GM18868 (cell line): ENCODE data around the gene PSME2.

Experiments
- ATAC-seq: cut with Tn5 transposase; IDR thresholded peaks from one replicate; pipeline ENCODE4 v1.9.1; 2021; ENCODE audit warnings: mild to moderate bottlenecking, moderate library complexity; ENCODE audit not compliant: unreplicated experiment

Gene PSME2

DNA sequence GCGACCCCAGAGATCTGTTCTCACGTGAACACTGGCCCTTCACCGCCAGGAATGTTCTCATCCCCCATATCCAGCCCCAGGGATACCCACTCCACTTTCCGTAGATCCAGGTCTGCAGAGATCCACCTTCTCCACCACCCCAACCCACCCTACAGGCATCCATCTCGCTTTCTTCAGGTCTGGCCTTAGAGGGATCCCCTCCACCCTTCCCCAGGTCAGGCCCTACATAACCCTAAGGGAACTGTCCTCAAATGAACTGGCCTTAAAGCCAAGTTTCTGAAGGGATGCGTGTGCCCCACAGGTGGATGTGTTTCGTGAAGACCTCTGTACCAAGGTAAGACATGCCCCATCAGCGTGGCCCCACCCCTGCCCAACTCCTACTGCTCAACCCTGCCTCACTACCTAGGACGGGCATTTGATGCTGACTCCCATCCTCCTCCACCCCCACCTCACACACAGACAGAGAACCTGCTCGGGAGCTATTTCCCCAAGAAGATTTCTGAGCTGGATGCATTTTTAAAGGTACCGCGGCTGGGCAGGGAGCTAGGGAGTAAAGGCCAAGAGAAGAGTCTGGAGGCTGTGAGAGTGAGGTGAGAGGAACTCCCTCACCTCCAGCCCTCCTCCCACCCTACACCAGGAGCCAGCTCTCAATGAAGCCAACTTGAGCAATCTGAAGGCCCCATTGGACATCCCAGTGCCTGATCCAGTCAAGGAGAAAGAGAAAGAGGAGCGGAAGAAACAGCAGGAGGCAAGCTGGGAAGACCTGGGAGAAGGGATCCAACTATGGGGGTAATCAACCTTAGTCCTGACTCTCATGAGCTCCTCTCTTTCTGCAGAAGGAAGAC is 9.5 kb downstream of the PSME2 start:
- no peak for ATAC-seq

- ATAC-seq = peak; percentile 88
Measured at GRCh38 chr14:24135834-24136683, 10.4 kb downstream of the PSME2 start, which contains the start of gene PSME1. Gene PSME1, plus strand, starts transcription at chr14:24136194. Its CDS starts 69 bp downstream, at chr14:24136263.

GRCh38 chr14:24135584-24135833 is 10.9 kb downstream of the PSME2 start:
- ATAC-seq = no peak

DNA sequence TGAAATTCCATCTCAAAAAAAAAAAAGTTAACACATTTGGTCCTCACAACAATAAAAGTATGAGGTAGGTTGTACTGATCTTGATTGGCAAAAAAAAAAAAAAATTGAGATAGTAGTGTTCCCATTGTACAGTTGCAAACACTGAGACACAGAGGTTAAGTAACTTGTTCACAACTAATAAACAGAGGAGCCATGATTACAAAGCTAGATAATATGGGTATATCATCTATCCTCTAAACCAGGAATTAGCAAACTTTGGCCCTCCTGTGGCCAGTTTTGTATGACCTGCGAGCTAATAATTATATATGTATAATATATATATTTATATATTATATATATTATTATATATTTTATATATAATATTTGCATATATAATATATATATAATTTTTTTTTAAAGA is 12.7 kb downstream of the PSME2 start:
- no peak for ATAC-seq

GRCh38 chr14:24132976-24133375 is 13.4 kb downstream of the PSME2 start:
- no peak for ATAC-seq

GRCh38 chr14:24132061-24132685 is 14.2 kb downstream of the PSME2 start:
- no peak for ATAC-seq

GRCh38 chr14:24131549-24131966 is 14.9 kb downstream of the PSME2 start:
- no peak for ATAC-seq

GRCh38 chr14:24130717-24131548 is 15.5 kb downstream of the PSME2 start:
- no peak for ATAC-seq

DNA sequence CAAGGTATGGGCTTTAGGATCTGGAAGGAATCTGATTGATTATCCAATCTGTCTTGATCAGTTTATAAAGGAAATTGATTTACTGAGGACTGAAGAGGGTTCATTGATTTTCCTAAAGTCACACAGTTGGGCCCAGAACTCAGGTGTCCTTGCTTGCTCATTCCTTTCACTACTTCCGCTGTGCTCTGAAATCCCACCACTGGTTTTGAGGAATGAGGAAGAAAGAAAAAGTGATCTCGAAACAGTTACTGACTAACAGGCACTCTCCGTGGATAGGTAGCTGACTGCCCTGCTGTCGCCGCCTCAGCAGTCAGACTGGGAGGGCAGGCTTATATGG is 16.1 kb downstream of the PSME2 start, which contains the start of gene FITM1:
Gene FITM1 (plus strand): TSS at position 280 of the 337 bp plus-strand sequence. CDS start 905 bp downstream, outside the sequence.
- no peak for ATAC-seq

DNA sequence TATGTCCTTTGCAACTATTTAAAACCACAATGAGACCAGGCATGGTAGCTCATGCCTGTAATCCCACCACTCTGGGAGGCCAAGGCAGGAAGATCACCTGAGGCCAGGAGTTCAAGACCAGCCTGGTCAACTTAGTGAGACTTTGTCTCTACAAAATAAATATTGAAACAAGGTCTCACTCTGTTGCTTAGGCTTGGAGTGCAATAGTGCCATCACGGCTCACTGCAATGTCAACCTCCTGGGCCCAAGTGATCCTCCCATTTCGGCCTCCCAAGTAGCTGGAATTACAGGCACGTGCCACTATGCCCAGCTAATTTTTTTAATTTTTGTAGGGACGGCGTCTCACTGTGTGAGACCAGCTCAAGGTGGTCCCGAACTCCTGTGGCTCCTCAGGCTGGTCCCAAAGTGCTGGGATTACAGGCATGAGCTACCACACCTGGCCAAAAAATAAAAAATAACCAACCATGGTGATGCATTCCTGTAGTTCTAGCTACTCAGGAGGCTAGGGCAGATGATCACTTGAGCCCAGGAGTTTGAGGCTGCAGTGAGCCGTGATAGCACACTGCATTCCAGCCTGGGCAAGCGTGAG is 16.9 kb downstream of the PSME2 start:
- no peak for ATAC-seq

- ATAC-seq = no peak
Measured at GRCh38 chr14:24127673-24128072, 18.7 kb downstream of the PSME2 start.

DNA sequence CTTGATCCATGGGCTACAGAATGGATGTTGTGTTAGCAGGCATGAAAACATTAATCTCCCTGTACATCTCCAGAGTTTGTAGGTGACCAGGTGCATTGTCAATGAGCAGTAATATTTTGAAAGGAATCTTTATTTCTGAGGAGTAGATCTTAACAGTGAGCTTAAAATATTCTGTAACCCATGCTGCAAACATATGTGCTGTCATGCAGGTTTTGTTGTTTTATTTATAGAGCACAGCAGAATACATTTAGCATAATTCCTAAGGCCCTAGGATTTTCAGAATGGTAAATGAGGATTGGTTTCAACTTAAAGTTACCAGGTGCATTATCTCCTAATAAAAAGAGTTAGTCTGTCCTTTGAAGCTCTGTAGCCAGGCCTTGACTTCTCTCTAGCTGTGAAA is 19.5 kb downstream of the PSME2 start:
- ATAC-seq = no peak

DNA sequence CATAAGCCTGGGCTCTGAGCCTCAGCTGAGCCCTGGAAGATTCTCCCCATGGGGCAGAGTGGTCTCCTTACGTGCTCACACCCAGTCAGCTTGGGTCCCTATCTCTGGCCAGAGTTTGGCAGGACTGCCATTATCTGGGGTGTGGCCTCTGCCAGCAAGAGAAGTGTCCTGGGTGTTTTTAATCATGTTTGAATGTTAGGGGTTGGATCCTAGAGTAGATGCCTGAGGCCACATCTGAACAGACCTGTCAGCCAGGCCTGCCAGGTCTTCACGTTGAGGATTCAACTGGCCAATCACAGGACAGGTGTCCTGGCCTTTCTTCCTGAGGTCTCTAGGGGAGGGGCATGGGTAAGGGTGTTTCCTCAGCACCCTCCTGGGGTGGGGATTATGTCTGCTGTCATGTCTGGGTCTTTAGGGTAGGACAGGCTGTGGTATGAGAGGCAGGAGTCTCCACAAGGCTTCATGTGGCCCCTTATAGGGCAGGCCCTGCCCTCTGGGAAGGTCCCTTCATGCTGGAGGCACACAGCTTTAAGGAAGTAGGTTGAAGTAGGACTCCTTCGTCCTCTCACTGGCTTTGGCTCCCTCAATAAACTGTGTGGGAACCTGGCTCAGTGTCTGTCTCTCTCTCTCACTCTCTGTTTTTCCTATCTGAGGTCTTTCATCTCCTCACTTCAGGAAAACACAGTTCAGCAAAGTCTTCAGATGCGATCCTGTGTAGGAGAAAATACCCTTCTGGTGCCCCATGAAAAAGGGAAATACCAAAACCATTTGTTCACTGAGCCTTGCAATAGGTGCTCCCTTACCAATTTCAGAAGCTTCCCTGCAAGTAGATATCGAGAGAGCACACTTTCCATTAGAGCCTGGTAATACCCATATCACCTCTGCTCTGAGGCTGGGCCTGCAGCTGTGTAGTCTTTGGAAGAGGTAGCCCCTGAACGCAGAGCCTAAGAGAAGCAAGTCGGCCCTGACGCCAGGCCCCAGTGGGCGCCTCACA is 22.7 kb downstream of the PSME2 start:
- peak; percentile 85 for ATAC-seq

GRCh38 chr14:24122898-24123297 is 23.5 kb downstream of the PSME2 start:
- no peak for ATAC-seq

DNA sequence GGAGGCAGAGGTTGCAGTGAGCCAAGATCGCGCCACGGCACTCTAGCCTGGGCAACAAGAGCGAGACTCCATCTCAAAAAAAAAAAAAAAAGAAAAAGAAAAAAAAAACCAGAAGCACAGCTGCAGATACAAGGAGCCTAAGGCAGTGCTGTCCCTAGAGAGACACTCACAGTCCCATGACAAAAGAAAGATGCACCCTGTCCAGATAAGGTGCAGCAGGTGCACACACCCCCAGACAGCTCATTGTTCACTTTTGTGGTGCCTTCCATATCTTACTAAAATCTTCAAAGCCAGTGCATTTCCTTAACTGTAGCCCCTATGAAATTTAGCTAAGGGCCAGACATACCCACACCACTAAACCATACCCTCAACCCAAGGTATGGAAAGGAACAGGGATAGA is 24.0 kb downstream of the PSME2 start:
- no peak for ATAC-seq

- ATAC-seq = no peak
Measured at GRCh38 chr14:24121210-24121609, 25.2 kb downstream of the PSME2 start.

DNA sequence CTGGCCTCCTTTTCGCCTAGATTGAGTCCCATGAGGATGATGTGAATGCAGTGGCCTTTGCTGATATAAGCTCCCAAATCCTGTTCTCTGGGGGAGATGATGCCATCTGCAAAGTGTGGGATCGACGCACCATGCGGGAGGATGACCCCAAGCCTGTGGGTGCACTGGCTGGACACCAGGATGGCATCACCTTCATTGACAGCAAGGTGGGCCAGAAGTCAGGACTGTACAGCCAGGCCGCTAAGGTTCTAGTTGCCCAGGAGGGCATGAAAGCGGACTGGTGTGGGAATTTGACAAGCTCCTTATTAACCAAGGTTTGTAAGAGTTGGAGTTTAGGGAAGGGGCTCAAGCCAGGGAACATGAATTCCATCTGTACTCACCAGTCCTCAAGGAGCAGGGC is 26.7 kb downstream of the PSME2 start:
- ATAC-seq = no peak

DNA sequence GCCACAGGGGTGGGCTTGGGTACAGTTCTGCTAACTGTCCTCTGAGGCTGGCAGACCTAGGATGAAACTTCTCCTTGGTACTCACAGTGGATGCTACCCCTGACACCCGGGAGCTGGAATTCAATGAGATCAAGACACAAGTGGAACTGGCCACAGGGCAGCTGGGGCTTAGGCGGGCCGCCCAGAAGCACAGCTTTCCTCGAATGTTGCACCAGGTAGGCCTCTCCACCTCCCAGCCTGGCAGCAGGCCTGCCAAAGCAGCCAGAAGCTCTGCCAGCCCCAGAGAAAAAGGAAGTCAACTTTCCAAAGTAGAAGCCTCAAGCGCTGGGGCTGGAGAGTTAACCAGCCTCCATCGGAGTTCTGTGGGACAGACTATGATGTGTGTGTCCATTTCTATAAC is 29.2 kb downstream of the PSME2 start:
- ATAC-seq = no peak

GRCh38 chr14:24116128-24116814 is 30.1 kb downstream of the PSME2 start:
- no peak for ATAC-seq
